HG02973 (cell line): ENCODE results near the gene GCC2.
"Not testable (repeated sequence)": the region's sequence is repeated elsewhere in the genome, so short reads cannot be mapped to it uniquely, and the experiment has no call there.

Experiments
- ATAC-seq: cut with Tn5 transposase; IDR thresholded peaks from one replicate; pipeline ENCODE4 v1.9.1; 2021; ENCODE audit warnings: moderate library complexity; ENCODE audit not compliant: unreplicated experiment

GCC2 gene

GRCh38 chr2:108448678-108449409, at the start of gene GCC2:
Gene GCC2 (plus strand): TSS chr2:108449206. CDS start chr2:108449275, 69 bp downstream.
- ATAC-seq: peak; percentile 98

- ATAC-seq: no peak
Observed at GRCh38 chr2:108399479-108399878, 49.5 kb upstream of the GCC2 start.

GRCh38 chr2:108401800-108402199, 47.2 kb upstream of the GCC2 start:
- no peak for ATAC-seq

- no peak for ATAC-seq
Observed at GRCh38 chr2:108403494-108403893, 45.5 kb upstream of the GCC2 start.

- no peak for ATAC-seq
Observed at GRCh38 chr2:108404784-108405397, 44.1 kb upstream of the GCC2 start.

- peak; percentile 42 for ATAC-seq
Observed at GRCh38 chr2:108407864-108408729, 40.9 kb upstream of the GCC2 start.

GRCh38 chr2:108409768-108410167, 39.2 kb upstream of the GCC2 start:
- ATAC-seq: no peak

- no peak for ATAC-seq
Observed at GRCh38 chr2:108412995-108413710, 35.9 kb upstream of the GCC2 start.

- ATAC-seq: no peak
Observed at GRCh38 chr2:108413711-108414095, 35.3 kb upstream of the GCC2 start.

GRCh38 chr2:108414256-108414876, 34.6 kb upstream of the GCC2 start:
- ATAC-seq: no peak

- ATAC-seq: no peak
Observed at GRCh38 chr2:108414945-108415344, 34.1 kb upstream of the GCC2 start.

GRCh38 chr2:108417254-108417653, 31.8 kb upstream of the GCC2 start:
- ATAC-seq: no peak

- no peak for ATAC-seq
Observed at GRCh38 chr2:108418416-108418815, 30.6 kb upstream of the GCC2 start.

- no peak for ATAC-seq
Observed at GRCh38 chr2:108423067-108423466, 25.9 kb upstream of the GCC2 start.

GRCh38 chr2:108423502-108424251, 25.3 kb upstream of the GCC2 start:
- ATAC-seq: no peak

GRCh38 chr2:108428286-108429009, 20.6 kb upstream of the GCC2 start:
- no peak for ATAC-seq

- not testable (repeated sequence) for ATAC-seq
Observed at GRCh38 chr2:108435578-108435977, 13.4 kb upstream of the GCC2 start.

- ATAC-seq: no peak
Observed at GRCh38 chr2:108436976-108437375, 12.0 kb upstream of the GCC2 start.

GRCh38 chr2:108441712-108442111, 7.3 kb upstream of the GCC2 start:
- no peak for ATAC-seq
